ENCODE results near the gene SBK3.
"Not testable (repeated sequence)": the region's sequence is repeated elsewhere in the genome, so short reads cannot be mapped to it uniquely, and the experiment has no call there.

The SBK3 gene

DNA sequence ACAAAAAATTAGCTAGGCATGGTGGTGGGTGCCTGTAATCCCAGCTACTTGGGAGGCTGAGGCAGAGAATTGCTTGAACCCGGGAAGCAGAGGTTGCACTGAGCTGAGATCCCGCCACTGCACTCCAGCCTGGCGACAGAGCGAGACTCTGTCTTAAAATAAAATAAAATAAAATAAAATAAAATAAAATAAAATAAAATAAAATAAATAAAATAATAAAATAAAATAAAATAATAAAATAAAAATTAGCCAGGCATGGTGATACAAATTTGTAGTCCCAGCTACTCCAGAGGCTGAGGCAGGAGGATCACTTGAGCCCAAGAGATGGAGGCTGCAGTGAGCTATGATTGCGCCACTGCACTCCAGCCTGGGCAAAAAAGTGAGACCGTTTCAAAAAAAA is 28.6 kb upstream of the SBK3 start:
- not testable (repeated sequence) for DNase-seq

GRCh38 chr19:55569477-55569876 is 24.1 kb upstream of the SBK3 start:
- not testable (repeated sequence) for DNase-seq

DNA sequence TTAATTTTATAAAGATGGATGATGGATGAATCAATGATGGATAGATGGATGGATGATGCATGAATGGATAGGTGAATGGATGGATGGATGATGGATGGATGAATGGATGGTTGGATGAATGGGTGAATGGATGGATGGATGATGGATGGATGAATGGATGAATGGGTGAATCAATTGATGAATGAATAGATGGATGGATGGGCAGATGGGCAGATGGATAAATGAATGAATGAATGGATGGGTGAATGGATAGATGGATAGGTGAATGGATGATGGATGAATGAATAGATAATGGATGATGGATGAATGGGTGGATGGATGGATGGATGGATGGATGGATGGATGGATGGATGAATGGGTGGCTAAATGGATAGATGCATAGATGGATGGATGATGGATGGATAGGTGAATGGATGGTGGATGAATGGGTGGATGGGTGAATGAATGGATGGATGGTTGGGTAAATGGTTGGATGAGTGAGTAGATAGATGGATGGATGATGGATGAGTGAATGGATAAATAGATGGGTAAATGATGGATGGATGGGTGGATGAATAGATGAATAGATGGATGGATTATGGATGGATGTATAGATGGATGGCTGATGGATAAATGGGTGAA is 22.5 kb upstream of the SBK3 start:
- DNase-seq: no peak

DNA sequence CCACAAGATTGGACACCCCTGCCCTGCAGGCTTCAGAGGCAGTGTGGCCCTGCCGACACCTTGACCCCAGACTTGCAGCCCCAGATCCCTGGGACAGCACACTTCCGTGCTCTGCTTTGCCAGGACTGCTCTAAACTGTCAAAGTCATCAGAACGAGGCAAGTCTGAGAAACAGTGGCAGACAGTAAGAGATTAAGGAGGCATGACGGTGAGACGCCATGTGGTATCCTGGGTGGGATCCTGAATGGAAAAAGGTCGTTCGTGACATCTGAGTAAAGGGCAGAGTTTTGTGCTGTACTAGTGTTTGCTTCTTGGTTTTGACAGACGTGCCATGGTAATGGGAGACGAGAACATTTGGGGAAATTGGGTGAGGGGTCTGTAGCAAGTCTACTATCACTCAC is 21.5 kb upstream of the SBK3 start:
- no peak for DNase-seq

DNA sequence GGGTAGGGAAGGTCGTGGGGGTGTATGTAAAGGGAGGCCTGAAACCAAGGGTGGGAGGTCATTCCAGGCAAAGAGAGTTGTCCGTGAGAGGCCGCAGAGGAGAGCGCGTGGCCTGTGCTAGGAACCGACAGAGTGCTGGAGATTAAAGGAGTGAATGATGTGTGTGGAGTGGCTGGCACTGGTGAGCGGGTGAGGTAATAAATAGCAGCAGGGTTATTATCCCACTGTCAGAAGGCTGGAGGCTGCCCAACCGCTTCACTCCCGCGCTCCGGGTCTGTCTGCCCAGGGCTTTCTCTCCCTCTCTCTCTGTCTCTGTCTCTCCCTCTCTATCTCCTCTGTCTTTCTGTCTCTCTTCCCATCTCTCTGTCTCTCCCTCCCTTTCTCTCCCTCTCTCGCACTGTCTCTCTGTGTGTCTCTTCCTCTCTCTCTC is 17.9 kb upstream of the SBK3 start:
- peak in 1 of 3 experiments; percentile 53 for DNase-seq

GRCh38 chr19:55559684-55560083 is 14.3 kb upstream of the SBK3 start:
- DNase-seq: no peak

DNA sequence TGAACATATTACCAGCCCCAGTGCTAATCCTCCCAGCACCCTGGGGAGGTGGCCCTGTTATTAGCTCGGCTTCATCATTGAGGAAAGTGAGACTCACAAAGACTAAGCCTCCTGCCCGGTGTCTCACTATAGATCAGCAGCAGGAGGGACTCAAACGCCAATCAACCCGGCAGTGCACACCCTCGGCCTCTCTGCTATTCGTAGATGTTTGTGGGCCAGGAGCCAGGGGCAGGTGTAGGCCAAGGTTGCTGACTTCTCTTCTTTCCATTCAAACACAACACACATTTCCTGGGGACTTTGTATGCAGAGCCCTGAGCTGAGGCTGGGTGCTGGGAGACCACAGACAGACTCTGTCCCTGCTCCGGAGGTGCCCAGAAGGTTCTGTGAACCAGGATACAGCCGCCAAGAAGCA is 9.4 kb upstream of the SBK3 start:
- DNase-seq: peak in 1 of 3 experiments; percentile 22

DNA sequence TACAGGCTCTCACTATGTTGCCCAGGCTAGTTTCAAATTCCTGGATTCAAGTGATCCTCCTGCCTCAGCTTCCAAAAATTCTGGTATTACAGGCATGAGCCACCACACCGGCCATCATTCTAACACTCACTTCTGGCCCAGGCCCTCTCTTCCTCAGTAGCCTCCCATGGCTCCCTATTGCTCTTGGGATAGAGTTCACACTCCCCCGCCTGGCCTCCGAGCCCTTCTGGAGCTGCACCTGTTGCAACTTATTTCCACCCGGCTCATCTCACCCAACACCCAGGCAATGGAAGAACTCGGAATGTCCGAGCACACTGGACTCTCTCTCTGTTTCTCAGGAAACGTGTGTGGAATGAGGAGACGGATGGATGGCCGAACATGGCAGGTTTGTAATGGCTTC is 9.0 kb upstream of the SBK3 start:
- no peak for DNase-seq

GRCh38 chr19:55553217-55554182 is 8.2 kb upstream of the SBK3 start:
- no peak for DNase-seq

GRCh38 chr19:55552620-55553019 is 7.3 kb upstream of the SBK3 start:
- no peak for DNase-seq

DNA sequence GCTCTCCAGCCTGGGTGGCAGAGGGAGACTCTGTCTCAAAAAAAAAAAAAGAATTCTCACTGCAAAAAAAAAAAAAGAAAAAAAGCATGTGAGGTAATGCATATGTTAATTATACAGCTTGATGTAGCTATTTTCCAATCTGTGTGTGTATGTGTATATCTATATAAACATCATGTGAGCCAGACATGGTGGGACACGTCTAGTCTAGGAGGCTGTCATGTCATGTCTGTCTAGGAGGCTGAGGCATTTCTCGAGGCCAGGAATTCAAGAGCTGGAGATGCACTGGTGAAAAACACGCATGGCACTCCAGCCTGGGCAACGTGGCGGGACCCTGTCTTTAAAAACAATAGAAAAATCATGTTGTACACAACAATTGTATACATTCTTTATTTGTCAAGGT is 6.9 kb upstream of the SBK3 start:
- DNase-seq: no peak

- DNase-seq: no peak
Observed at GRCh38 chr19:55550321-55550650, 4.9 kb upstream of the SBK3 start.

- DNase-seq: peak in 2 of 3 experiments; percentile 71 to 81
Observed at GRCh38 chr19:55549500-55550320, 4.4 kb upstream of the SBK3 start.

DNA sequence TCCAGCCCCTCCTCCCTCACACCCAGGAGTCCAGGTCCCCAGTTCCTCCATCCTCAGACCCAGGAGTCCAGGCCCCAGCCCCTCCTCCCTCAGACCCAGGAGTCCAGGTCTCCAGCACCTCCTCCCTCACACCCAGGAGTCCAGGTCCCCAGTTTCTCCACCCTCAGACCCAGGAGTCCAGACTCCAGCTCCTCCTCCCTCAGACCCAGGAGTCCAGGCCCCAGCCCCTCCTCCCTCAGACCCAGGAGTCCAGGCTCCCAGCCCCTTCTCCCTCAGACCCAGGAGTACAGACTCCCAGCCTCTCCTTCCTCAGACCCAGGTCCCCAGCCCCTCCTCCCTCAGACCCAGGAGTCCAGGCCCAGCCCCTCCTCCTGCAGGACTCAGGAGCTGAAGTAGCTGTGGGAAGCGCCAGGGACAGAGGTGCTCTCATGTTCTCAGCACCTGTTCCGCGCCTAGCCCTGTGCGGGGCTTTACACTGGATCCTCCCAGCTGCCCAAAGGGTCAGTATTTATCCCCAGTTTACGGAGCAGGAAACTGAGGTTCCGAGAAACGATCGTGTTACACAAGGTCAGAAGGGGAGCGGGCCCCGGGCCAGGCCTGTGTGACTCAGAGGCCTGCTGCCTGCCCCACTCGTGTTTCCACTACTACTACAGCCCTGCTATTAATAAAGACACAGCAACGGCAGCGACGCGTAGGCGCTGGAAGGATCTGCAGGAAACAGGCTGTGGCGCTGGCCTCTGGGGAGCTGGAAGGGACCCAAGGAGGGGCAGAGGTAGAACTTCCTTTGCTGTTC is 1.7 kb upstream of the SBK3 start:
- peak in 1 of 3 experiments; percentile 14 for DNase-seq

DNA sequence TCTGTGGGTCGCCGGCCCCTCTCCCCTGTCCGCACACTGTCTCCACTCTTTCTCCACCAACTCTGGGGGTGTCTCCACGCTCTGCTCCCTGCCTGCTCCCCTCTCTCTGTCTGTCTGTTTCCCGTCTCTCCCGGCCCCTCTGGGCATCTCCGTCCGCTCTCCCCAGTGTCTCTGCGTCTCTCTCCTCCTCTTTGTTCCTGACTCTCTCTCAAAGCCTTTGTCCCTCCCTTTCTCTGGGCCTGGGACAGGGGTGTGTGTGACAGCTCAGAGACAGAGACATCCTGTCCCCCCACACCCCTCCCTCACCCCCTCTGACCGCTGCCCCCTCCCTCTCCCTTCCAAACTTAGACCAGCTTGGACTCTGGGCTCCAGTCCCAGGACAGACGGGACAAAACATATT is 668 bp upstream of the SBK3 start:
- no peak for DNase-seq

GRCh38 chr19:55544776-55545439 is 435 bp downstream of the SBK3 start:
- DNase-seq: no peak

DNA sequence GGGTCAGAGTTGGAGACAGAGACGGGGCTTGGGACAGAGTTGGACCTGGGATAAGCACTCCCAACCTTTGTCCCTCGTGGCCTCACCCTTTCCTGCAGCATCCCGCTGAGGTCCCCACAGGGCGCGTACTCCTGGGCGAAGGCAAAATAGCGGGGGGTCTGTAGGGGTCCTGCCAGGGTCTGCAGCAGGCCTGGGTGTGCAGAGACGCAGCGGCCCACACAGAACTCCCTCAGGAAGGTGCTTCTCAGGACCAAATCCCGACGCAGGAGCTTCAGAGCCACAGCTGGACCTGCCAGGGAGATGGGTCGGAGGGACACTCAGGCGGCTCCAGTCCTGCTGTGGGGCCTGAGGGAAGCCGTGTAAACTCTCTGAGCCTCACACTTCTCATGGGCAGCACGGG is 1.3 kb downstream of the SBK3 start:
- DNase-seq: no peak

- no peak for DNase-seq
Observed at GRCh38 chr19:55543567-55543966, 1.8 kb downstream of the SBK3 start.

- no peak for DNase-seq
Observed at GRCh38 chr19:55542292-55542855, 3.0 kb downstream of the SBK3 start.

GRCh38 chr19:55541091-55541490 is 4.3 kb downstream of the SBK3 start:
- DNase-seq: no peak

DNA sequence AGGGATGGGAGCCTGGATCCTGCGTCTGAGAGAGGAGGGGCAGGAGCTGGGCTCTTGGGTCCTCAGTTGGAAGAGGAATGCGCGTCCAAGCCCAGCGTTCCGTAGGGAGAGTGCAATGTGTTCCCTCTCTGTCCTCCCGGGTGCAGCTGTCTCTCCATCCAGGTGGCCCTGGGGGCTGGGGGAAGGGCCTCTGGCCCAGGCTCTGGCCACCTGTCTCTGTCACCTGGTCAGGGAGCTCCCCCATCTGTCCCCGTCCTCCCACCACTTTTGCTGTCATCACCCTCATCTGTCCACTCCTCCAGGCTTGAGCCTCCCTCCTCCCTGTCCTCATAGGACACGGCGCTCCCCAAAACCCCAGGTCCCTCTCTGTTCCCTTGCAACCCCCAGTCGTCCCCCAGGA is 4.7 kb downstream of the SBK3 start:
- DNase-seq: peak in 1 of 3 experiments; percentile 17

Measured in NCI-H1417 (cell line).